Activated CD8-positive, alpha-beta memory T cell treated with anti-CD3 and anti-CD28 coated beads, Interleukin-2, amount 50 U/mL, for 48 hours (primary cell): ENCODE measurements around the gene LRRC63.
"Not testable (repeated sequence)": the region's sequence is repeated elsewhere in the genome, so short reads cannot be mapped to it uniquely, and the experiment has no call there.

Experiments
- DNase-seq: peaks from one replicate; pipeline ENCODE4 v3.0.0-alpha.2; 2020

The LRRC63 gene

GRCh38 chr13:46181840-46182490, 29.8 kb upstream of the LRRC63 start, which contains the start of gene LCP1:
Gene LCP1 (minus strand): TSS chr13:46182177. CDS start chr13:46159662, 22,515 bp downstream.
- DNase-seq: peak; percentile 83

- no peak for DNase-seq
Observed at GRCh38 chr13:46182491-46182877, 29.2 kb upstream of the LRRC63 start.

- DNase-seq: no peak
Observed at GRCh38 chr13:46183018-46183946, 28.4 kb upstream of the LRRC63 start.

GRCh38 chr13:46184277-46184699, 27.4 kb upstream of the LRRC63 start:
- peak; percentile 85 for DNase-seq

- no peak for DNase-seq
Observed at GRCh38 chr13:46185634-46186033, 26.1 kb upstream of the LRRC63 start.

GRCh38 chr13:46192412-46192811, 19.3 kb upstream of the LRRC63 start:
- no peak for DNase-seq

- no peak for DNase-seq
Observed at GRCh38 chr13:46195016-46195415, 16.7 kb upstream of the LRRC63 start.

- DNase-seq: no peak
Observed at GRCh38 chr13:46197299-46198048, 14.3 kb upstream of the LRRC63 start.

GRCh38 chr13:46198696-46199193, 13.0 kb upstream of the LRRC63 start:
- DNase-seq: no peak

- no peak for DNase-seq
Observed at GRCh38 chr13:46202188-46202795, 9.4 kb upstream of the LRRC63 start.

GRCh38 chr13:46202966-46203365, 8.8 kb upstream of the LRRC63 start:
- DNase-seq: no peak

GRCh38 chr13:46206143-46206542, 5.6 kb upstream of the LRRC63 start:
- DNase-seq: no peak

- DNase-seq: no peak
Observed at GRCh38 chr13:46207828-46208227, 3.9 kb upstream of the LRRC63 start.

- no peak for DNase-seq
Observed at GRCh38 chr13:46210362-46211083, 1.2 kb upstream of the LRRC63 start.

GRCh38 chr13:46211116-46211482, 629 bp upstream of the LRRC63 start:
- no peak for DNase-seq

- no peak for DNase-seq
Observed at GRCh38 chr13:46213242-46213641, 1.5 kb downstream of the LRRC63 start.

GRCh38 chr13:46214741-46215140, 3.0 kb downstream of the LRRC63 start:
- not testable (repeated sequence) for DNase-seq

- not testable (repeated sequence) for DNase-seq
Observed at GRCh38 chr13:46220234-46220633, 8.5 kb downstream of the LRRC63 start.

GRCh38 chr13:46229251-46229650, 17.5 kb downstream of the LRRC63 start:
- no peak for DNase-seq

GRCh38 chr13:46232281-46232680, 20.6 kb downstream of the LRRC63 start:
- no peak for DNase-seq

- no peak for DNase-seq
Observed at GRCh38 chr13:46235286-46235685, 23.6 kb downstream of the LRRC63 start.

GRCh38 chr13:46265292-46265691, 53.6 kb downstream of the LRRC63 start:
- DNase-seq: no peak
